HepG2 (cell line): ENCODE results near the gene SNAP29. TPM values are rescaled to one million over a fixed set of nuclear protein-coding genes. Genes with fewer than 3 reads are reported as not detected.
A peak's percentile ranks its signal among the peaks of the same experiment; 100 is the strongest.

ENCODE experiments used
- AFF4 ChIP-seq: sonication (generic); formaldehyde crosslinking; IDR thresholded peaks from 2 replicates; pipeline ENCODE4 v1.4.0; 2020; ENCODE audit warnings: missing genetic modification reagents
- ARHGAP35 ChIP-seq: sonication (generic); formaldehyde crosslinking; IDR thresholded peaks from 2 replicates; pipeline ENCODE4 v1.9.0; 2022; ENCODE audit warnings: mild to moderate bottlenecking, inconsistent platforms, moderate library complexity, missing genetic modification reagents, borderline replicate concordance
- ARNT ChIP-seq: fragments of 450-650 bp; IDR thresholded peaks from 2 replicates; pipeline ENCODE4 v1.6.1; 2017
- CREB1 ChIP-seq, 2 experiments: fragments of 450-650 bp in 1 of 2; IDR thresholded peaks; 2 replicates each; pipeline ENCODE4 v1.6.1; 2016 to 2017; ENCODE audit warnings: control low read depth in 1 of 2, mild to moderate bottlenecking in 1 of 2, missing compliant biosample characterization in 1 of 2, missing genetic modification characterization in 1 of 2
- DRAP1 ChIP-seq: IDR thresholded peaks from 2 replicates; pipeline ENCODE4 v1.6.1; 2016; ENCODE audit warnings: missing genetic modification reagents, missing compliant biosample characterization
- HDAC2 ChIP-seq: sonication (generic); formaldehyde crosslinking; IDR thresholded peaks from 2 replicates; pipeline ENCODE4 v1.4.0; 2020; ENCODE audit warnings: missing genetic modification reagents
- HMG20A ChIP-seq: IDR thresholded peaks from 2 replicates; pipeline ENCODE4 v1.6.1; 2016; ENCODE audit warnings: borderline replicate concordance
- MYC ChIP-seq: sonication (generic); formaldehyde crosslinking; IDR thresholded peaks from 2 replicates; pipeline ENCODE4 v1.9.0; 2021; ENCODE audit warnings: missing genetic modification reagents, borderline replicate concordance
- MYPOP ChIP-seq: sonication (generic); formaldehyde crosslinking; IDR thresholded peaks from 2 replicates; pipeline ENCODE4 v1.8.1; 2023; ENCODE audit warnings: mild to moderate bottlenecking, moderate library complexity, missing genetic modification reagents
- NFE2L1 ChIP-seq: sonication (generic); formaldehyde crosslinking; IDR thresholded peaks from 2 replicates; pipeline ENCODE4 v1.4.0; 2020; ENCODE audit warnings: missing genetic modification reagents, mild to moderate bottlenecking, borderline replicate concordance
- RCOR2 ChIP-seq: IDR thresholded peaks from 2 replicates; pipeline ENCODE4 v1.6.1; 2016; ENCODE audit warnings: missing biosample characterization, missing genetic modification reagents
- SP4 ChIP-seq: sonication (generic); formaldehyde crosslinking; IDR thresholded peaks from 2 replicates; pipeline ENCODE4 v1.8.1; 2023; ENCODE audit warnings: mild to moderate bottlenecking, missing genetic modification reagents
- USF2 ChIP-seq, 2 experiments: sonication (generic) in 1 of 2; formaldehyde crosslinking in 1 of 2; IDR thresholded peaks; 2 replicates each; pipeline versions ENCODE4 v1.5.1 to v1.6.1; 2011 to 2020; ENCODE audit warnings: borderline replicate concordance in 1 of 2, low read depth in 1 of 2, low read length in 1 of 2, mild to moderate bottlenecking in 1 of 2, missing genetic modification reagents in 1 of 2, moderate library complexity in 1 of 2
- ZBTB37 ChIP-seq: sonication (generic); formaldehyde crosslinking; IDR thresholded peaks from 2 replicates; pipeline ENCODE4 v1.4.0; 2020; ENCODE audit warnings: mild to moderate bottlenecking, missing genetic modification reagents
- ZNF230 ChIP-seq: sonication (generic); formaldehyde crosslinking; IDR thresholded peaks from 2 replicates; pipeline ENCODE4 v1.4.0; 2020; ENCODE audit warnings: mild to moderate bottlenecking, missing genetic modification reagents
- ZNF317 ChIP-seq: sonication (generic); formaldehyde crosslinking; IDR thresholded peaks from 2 replicates; pipeline ENCODE4 v1.5.0; 2020; ENCODE audit warnings: mild to moderate bottlenecking, missing genetic modification reagents
- ZNF562 ChIP-seq: sonication (generic); formaldehyde crosslinking; IDR thresholded peaks from 2 replicates; pipeline ENCODE4 v1.8.0; 2022; ENCODE audit warnings: missing genetic modification reagents, borderline replicate concordance
- ZNF724P ChIP-seq: sonication (generic); formaldehyde crosslinking; IDR thresholded peaks from 2 replicates; pipeline ENCODE4 v1.8.0; 2022; ENCODE audit warnings: missing genetic modification reagents, borderline replicate concordance
- polyA plus RNA-seq, 8 experiments: library from polyadenylated mRNA; depleted of rRNA in 3 of 8; stranded (reverse) in 7 of 8; unstranded in 1 of 8; fragments of >200 nt; fragmentation: Illumina TruSeq in 4 of 8; extraction: Trizol in 4 of 8; gene quantifications; 2 replicates each; pipeline versions ENCODE4 v1.2.1 to v1.2.3, GENCODE V29; 2011 to 2016; ENCODE audit warnings: low read depth in 4 of 8, missing spikeins in 1 of 8, mixed read lengths in 1 of 8; ENCODE audit not compliant: insufficient read depth in 1 of 8
- total RNA-seq, 5 experiments: library from RNA; depleted of rRNA; stranded (reverse); fragments of >200 nt; fragmentation: Illumina TruSeq; extraction: Trizol; gene quantifications; 2 replicates each; pipeline ENCODE4 v1.2.3, GENCODE V29; 2016; ENCODE audit warnings: low read depth in 1 of 5

SNAP29 gene
- total and polyA plus RNA-seq, 2 of the 13 experiments (the other 11 are each of a cell fraction or from before 2014, with no cell fraction given) = 12.3 to 30.7 TPM

- TF ChIP-seq MYC (peak; percentile 84), ZNF317 (CRISPR knock-in tag) (peak; percentile 78), AFF4 (peak; percentile 25; the same call in 1 of the 2 replicates), ZBTB37 (CRISPR knock-in tag) (peak; percentile 69; the same call in 1 of the 2 replicates), ZNF562 (CRISPR knock-in tag) (no peak), MYPOP (CRISPR knock-in tag) (peak; percentile 49; the same call in 1 of the 2 replicates), ARHGAP35 (CRISPR knock-in tag) (peak; percentile 60; the same call in 1 of the 2 replicates), CREB1 (IDR thresholded peaks at IDR 0.05) (peak; percentile 95), CREB1 (CRISPR knock-in tag; IDR thresholded peaks at IDR 0.05) (peak; percentile 85), RCOR2 (CRISPR knock-in tag) (peak; percentile 81), ZNF230 (peak; percentile 95; the same call in 1 of the 2 replicates), DRAP1 (CRISPR knock-in tag) (peak; percentile 79), HMG20A (CRISPR knock-in tag) (peak; percentile 29; the same call in 1 of the 2 replicates), NFE2L1 (CRISPR knock-in tag) (0 out of 2 replicates have a peak, but pooled peaks have one; percentile 23), ARNT (no peak), HDAC2 (CRISPR knock-in tag) (peak; percentile 93), SP4 (peak; percentile 80), ZNF724P (CRISPR knock-in tag) (no peak; the same call in 1 of the 2 replicates), USF2 (IDR thresholded peaks at IDR 0.05; ENCODE audit: low read depth, low read length) (no peak), USF2 (CRISPR knock-in tag; IDR thresholded peaks at IDR 0.05; ENCODE audit: borderline replicate concordance) (peak; percentile 17; the same call in 1 of the 2 replicates)
Observed at GRCh38 chr22:20916916-20917810, 58.4 kb downstream of the SNAP29 start, which contains the start of gene CRKL (continued).
